Cardiac muscle cell (in vitro differentiated cells and primary cell): ENCODE measurements around the gene GAS7. TPM values are rescaled to one million over a fixed set of nuclear protein-coding genes. Genes with fewer than 3 reads are reported as not detected.

Experiments used
- DNase-seq, 2 donors: peaks; one replicate each; pipeline versions ENCODE4 v3.0.0 to v3.0.0-alpha.2; 2010 to 2017; ENCODE audit warnings: low read depth in 1 of 2, low spot score in 1 of 2
- H3K27ac ChIP-seq: fragments of 200-600 bp; sonication (generic); 2 replicates; pipeline ENCODE4 v1.5.1; 2016
- H3K27me3 ChIP-seq: fragments of 200-600 bp; sonication (generic); 2 replicates; pipeline ENCODE4 v1.6.0; 2016; ENCODE audit warnings: control low read depth
- H3K36me3 ChIP-seq: fragments of 200-600 bp; sonication (generic); 2 replicates; pipeline ENCODE4 v1.5.1; 2016; ENCODE audit warnings: control low read depth
- H3K4me1 ChIP-seq: fragments of 200-600 bp; sonication (generic); 2 replicates; pipeline ENCODE4 v1.8.1; 2017; ENCODE audit warnings: low read depth, mild to moderate bottlenecking, mixed run types
- H3K4me3 ChIP-seq: fragments of 200-600 bp; sonication (generic); 2 replicates; pipeline ENCODE4 v1.5.1; 2016; ENCODE audit warnings: mild to moderate bottlenecking
- H3K9me3 ChIP-seq: fragments of 200-600 bp; sonication (generic); 2 replicates; pipeline ENCODE4 v1.5.1; 2017; ENCODE audit warnings: low read depth, mild to moderate bottlenecking, control low read depth
- polyA plus RNA-seq: library from polyadenylated mRNA; unstranded; fragments of >200 nt; fragmentation: Nextera tagmentation; extraction: Ambion mirVana; gene quantifications from 2 replicates; pipeline ENCODE4 v1.2.1, GENCODE V29; 2016
- total RNA-seq: library from RNA; depleted of rRNA; stranded (reverse); fragments of >200 nt; gene quantifications from 2 replicates; pipeline ENCODE4 v1.2.3, GENCODE V29; 2016
- TF ChIP-seq, protein P1 (sequence below): IDR thresholded peaks from 2 replicates; pipeline ENCODE4 v1.5.1; 2012; ENCODE audit warnings: low read depth, mild to moderate bottlenecking, low read length

Gene GAS7
- total and polyA plus RNA-seq, 2 experiments from 2014 or later, result 6.1 to 13.5 TPM

DNA sequence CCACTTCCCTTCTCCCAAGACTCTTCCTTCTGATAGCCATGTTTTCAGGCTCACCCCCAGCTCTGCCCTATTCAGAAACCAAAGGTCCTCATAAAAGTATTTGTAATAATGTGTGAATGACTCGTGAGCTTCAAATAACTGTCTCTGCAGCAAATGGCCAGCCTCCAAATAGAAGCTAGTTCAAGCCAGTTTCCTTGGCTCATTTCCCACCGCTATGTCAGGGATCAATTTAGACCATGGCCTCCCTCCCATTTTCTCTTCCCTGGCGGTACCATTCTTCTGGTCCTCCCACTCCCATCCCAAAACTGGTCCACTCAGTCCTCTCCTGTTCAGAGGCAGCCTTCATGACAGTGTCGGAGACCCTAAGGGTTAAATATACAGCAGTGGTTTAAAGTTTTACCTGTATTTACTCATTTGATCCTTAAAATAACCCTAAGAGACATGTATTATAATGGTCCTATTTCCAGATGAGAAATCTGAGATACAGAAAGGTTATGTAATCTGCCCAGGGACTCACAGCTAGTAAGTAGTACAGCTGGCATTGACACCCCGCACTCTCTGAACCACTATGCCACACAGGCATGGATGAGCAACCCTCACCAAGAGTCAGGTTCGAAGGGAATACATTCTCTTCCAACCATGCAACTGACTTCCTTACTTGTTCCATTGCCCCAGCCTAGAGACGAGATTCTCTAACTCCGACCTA is 42.9 kb downstream of the GAS7 start:
- Histone ChIP-seq H3K27me3 (no peaks in the 10 kb centered on the region), H3K27ac (no peak overlapping the region), H3K36me3 (no peaks in the 10 kb centered on the region), H3K9me3 (no peaks in the 10 kb centered on the region), H3K4me3 (no peak overlapping the region), H3K4me1 (no peaks in the 10 kb centered on the region)
- TF ChIP-seq, protein P1, sequence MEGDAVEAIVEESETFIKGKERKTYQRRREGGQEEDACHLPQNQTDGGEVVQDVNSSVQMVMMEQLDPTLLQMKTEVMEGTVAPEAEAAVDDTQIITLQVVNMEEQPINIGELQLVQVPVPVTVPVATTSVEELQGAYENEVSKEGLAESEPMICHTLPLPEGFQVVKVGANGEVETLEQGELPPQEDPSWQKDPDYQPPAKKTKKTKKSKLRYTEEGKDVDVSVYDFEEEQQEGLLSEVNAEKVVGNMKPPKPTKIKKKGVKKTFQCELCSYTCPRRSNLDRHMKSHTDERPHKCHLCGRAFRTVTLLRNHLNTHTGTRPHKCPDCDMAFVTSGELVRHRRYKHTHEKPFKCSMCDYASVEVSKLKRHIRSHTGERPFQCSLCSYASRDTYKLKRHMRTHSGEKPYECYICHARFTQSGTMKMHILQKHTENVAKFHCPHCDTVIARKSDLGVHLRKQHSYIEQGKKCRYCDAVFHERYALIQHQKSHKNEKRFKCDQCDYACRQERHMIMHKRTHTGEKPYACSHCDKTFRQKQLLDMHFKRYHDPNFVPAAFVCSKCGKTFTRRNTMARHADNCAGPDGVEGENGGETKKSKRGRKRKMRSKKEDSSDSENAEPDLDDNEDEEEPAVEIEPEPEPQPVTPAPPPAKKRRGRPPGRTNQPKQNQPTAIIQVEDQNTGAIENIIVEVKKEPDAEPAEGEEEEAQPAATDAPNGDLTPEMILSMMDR, result no peak
- no peak for DNase-seq

DNA sequence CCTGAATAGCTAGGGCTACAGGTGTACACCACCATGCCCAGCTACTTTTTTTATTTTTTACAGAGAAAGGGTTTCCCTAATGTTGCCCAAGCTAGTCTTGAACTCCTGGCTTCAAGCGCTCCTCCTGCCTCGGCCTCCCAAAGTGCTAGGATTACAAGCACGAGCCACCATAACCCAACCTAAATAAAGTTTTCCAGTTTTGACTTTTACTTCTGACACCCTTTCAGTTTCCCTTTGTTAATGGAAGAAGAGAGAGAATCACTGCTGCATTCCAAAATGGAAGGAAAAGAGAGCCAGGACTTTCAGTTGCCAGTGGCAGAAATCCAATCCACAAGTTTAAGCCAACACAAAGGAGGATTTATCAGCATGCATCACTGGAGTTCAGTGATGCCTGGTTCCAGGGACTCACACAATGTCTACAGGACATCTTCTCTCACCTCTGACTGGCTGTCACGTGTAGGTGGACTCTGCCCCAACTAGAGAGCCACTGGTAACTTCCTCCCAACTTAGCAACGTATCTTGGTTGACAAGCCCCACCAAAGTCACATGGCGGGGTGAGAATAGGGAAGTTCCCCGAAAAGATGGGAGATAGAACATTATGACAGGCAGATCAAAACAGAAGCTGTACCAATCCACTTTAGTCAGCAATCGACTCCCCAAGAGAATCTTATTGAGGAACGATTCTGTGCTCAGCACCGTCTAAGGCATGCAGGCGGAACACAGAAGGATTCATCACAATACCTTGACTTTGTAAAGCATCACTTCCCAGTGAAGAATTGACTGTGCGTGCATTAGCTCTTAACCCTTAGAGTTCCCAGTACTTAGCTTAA is 46.5 kb downstream of the GAS7 start:
- DNase-seq, result peak in 1 of 2 donors; percentile 32

DNA sequence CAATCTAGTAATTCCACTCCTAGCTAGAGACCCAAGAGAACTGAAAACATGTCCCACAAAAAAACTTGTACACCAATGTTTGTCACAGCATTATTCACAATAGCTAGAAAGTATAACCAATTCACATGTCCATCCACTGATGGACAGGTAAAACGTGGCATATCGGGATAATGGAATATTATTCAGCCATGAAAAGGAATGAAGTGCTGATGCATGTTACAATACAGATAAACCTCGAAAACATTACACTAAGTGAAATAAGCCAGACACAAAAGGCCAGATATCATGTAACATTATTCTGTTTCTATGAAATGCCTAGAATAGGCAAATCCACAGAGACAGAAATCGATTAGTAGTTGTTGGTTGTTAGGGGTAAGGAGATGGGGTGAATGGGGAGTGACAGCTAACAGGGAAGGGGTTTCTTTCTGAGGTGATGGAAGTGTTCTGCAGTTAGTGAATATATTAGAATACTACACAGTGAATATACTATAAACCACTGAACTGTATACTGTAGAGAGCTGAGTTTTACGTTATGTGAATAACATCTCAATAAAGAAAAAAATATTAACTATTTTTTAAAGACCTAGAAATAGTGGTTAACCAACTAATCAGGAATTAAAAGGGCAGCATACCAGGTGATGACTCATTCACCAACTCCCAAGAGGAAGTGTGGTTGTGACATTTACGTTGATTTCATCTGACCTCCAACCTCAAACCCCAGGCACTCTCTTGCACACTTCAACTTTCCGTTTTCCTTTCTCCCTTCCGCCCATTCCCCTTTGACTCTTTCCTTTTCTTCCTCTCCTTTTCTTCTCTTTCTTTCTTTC is 48.6 kb downstream of the GAS7 start:
- Histone ChIP-seq H3K4me3 (no peak overlapping the region), H3K9me3 (no peaks in the 10 kb centered on the region), H3K27ac (no peak overlapping the region), H3K36me3 (no peaks in the 10 kb centered on the region), H3K4me1 (no peaks in the 10 kb centered on the region), H3K27me3 (no peaks in the 10 kb centered on the region)
- peak in 1 of 2 donors; percentile 90 for DNase-seq
- TF ChIP-seq, protein P1, result no peak

More for the DNA sequence above, 46.5 kb downstream of the GAS7 start:
- Histone ChIP-seq H3K9me3 (no peaks in the 10 kb centered on the region), H3K27me3 (no peaks in the 10 kb centered on the region), H3K27ac (no peak overlapping the region), H3K4me3 (no peak overlapping the region), H3K36me3 (no peaks in the 10 kb centered on the region), H3K4me1 (no peaks in the 10 kb centered on the region)
- TF ChIP-seq, protein P1, result no peak

DNA sequence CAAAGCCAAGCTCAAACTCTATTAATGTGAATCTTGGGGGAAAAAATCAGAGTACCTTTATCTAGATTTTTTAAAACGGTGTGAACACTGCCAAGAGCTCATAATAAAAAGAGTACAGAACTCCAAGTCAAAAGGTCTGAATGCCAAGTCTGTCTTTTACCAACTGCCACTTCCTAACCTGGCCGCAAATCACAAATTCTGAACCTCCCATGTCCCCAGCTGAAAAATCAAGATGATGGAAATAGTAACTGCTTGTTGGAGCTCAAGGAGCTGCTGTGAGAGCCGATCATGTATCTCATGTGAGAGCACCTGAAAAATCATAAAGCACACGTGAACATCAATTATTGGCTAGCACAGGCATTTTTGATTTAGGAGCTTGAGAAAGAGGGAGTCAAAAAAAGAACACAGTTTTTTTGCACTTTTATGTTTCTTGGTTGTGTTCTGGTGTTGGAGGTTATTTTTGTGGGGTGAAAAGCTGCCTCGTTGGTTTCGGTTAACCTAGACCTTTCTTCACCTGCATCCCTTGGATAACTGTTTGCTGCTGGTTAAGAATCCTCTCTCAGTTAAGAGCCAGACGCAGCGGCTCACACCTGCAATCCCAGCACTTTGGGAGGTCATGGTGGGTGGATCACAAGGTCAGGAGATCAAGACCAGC is 50.5 kb downstream of the GAS7 start:
- H3K4me1 ChIP-seq, result no peaks in the 10 kb centered on the region
- no peaks in the 10 kb centered on the region for H3K9me3 ChIP-seq
- DNase-seq, result no peak
- TF ChIP-seq, protein P1, result no peak
- no peak overlapping the region for H3K4me3 ChIP-seq
- H3K36me3 ChIP-seq, result no peaks in the 10 kb centered on the region
- H3K27me3 ChIP-seq, result no peaks in the 10 kb centered on the region
- no peak overlapping the region for H3K27ac ChIP-seq

DNA sequence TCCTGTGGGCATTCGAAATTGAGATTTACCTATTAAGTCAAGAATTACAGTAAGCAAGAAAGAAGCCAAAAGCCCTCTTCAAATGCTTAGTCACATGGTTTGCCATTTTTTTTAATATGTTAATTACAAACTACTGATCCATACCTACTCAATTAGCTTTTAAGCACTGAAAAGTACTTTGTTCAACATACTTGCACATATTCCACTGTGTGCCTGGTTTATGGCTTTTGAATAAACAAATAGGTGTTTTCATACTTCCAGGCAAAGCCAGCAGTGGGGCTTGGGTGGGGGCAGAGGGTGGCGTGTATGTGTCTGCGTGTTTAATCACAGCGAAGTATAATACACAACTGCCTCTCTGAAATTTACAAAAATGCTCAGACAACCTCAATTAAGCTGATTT is 51.4 kb downstream of the GAS7 start:
- Histone ChIP-seq H3K27ac (no peak overlapping the region), H3K9me3 (no peaks in the 10 kb centered on the region), H3K4me1 (no peaks in the 10 kb centered on the region), H3K36me3 (no peaks in the 10 kb centered on the region), H3K4me3 (no peak overlapping the region), H3K27me3 (no peaks in the 10 kb centered on the region)
- no peak for DNase-seq
- TF ChIP-seq, protein P1, result no peak
